GM12801 (cell line): ENCODE measurements around the gene LPAR3.

Experiments
- CTCF ChIP-seq: IDR thresholded peaks from one replicate; pipeline ENCODE4 v1.5.1; 2011; ENCODE audit warnings: control low read depth; ENCODE audit not compliant: insufficient read length; ENCODE audit errors: extremely low read depth

LPAR3 gene

DNA sequence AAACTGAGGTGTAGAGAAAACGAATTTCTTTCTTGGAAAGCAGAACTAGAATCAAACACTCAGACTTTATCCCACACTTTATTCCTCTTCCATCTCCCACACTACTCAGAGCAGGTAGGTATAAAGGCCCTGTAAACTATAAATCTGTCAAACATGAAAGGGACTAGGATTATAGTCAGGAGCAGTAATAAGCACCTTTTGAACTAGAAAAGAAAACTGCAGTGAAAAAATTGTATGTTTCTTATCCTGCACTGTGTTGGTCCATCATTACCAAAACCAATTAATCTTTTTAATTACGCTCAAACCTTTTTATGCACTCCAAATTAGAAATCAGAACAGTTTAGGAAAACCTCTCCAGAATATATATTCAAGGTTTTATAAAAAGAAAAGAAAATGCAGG lies 47.6 kb downstream of the LPAR3 start:
- no peak for TF ChIP-seq CTCF

GRCh38 chr1:84844094-84844493 lies 48.9 kb downstream of the LPAR3 start:
- TF ChIP-seq CTCF = no peak

GRCh38 chr1:84842748-84843231 lies 50.2 kb downstream of the LPAR3 start:
- TF ChIP-seq CTCF = no peak

GRCh38 chr1:84841971-84842370 lies 51.0 kb downstream of the LPAR3 start:
- TF ChIP-seq CTCF = no peak

- no peak for TF ChIP-seq CTCF
Observed at GRCh38 chr1:84840346-84840745, 52.7 kb downstream of the LPAR3 start.

DNA sequence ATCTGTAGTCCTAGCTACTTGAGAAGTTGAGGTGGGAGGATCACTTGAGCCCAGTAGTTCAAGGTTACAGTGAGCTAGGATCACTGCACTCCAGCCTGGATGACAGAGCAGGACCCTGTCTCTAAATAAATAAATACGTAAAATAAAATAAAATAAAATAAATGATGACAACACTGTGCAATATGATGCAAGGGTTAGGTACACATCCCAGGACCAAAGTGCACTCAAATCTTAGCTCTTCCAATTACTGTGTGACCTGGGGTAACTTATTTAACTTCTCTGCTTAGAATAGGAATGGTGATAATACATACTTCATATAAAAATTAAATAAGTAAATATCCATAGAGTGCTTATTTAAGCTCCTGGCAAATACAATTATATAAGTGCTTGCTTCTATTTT lies 53.5 kb downstream of the LPAR3 start:
- TF ChIP-seq CTCF = no peak

DNA sequence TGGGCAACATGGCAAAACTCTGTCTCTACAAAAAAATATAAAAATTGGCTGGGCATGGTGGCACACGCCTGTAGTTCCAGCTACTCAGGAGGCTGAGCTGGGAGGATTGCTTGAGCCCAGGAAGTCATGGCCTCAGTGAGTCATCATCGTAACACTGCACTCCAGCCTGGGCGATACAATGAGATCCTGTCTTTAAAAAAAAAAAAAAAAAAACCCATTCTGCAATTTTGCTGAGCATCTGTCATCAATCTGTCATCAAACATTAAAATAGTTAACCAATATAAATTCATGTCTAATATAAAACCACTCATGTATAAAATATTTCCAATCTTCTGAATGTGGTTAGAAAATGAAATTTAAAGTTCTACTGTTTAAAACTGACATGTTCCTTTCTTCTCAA lies 56.9 kb downstream of the LPAR3 start:
- no peak for TF ChIP-seq CTCF

- no peak for TF ChIP-seq CTCF
Observed at GRCh38 chr1:84835169-84835568, 57.8 kb downstream of the LPAR3 start.
